ENCODE data around the gene AMPH.
A peak's percentile ranks its signal among the peaks of the same experiment; 100 is the strongest.
"Not testable (repeated sequence)": the region's sequence is repeated elsewhere in the genome, so short reads cannot be mapped to it uniquely, and the experiment has no call there.

The AMPH gene

DNA sequence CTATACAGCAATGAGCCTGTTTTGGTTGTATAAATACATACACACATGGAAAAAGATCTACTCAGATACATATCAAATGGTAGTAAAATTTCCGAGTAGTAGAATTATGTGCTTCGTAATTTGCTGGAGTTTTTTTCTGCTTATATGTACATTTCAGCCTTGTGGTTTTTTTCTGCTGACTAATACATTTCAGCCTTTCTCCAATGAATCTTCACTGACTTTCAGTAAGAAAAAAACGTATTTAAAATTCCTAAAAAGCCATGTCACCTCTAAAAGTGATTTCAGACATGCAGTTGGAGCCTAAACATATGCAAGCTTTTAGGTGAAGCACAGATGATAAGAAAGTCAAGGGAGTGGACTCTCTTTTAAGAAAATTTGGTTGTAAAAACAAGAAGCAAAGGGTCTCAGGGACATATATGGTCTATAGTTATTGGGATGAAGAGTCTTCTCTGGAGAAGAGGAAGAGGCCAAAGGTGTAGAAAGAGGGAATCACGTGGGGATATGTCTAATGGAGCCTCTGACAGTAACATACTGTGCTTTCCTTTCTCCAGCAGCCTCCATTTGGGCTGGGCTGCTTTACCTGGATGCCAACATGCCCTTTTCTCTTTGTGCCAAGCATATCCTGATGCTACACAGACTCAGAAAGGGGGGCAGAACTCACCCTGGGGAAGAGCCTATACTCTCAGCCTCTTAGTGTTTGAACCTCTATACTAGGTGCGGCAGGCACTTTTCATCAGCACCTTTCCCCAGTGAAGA lies 2.4 kb downstream of the AMPH start:
- peak; percentile 67 for DNase-seq (ENCODE audit: low spot score)

DNA sequence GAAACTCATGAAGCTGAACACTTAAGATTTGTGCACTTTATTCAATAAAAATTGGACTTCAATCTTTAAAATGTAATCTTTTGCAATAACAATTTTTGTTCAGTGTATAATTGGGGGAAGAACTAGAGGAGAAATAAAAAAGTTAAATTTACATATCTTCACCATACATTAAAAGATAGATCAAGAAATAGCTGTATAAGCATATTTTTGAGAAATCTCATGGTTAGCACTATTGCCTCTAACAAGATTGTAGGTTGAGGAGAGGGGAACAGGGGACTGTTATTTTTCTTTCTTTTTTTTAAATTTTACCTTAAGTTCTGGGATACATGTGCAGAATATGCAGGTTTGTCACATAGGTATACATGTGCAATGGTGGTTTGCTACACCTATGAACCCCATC lies 5.3 kb downstream of the AMPH start:
- DNase-seq (ENCODE audit: low spot score), result no peak

DNA sequence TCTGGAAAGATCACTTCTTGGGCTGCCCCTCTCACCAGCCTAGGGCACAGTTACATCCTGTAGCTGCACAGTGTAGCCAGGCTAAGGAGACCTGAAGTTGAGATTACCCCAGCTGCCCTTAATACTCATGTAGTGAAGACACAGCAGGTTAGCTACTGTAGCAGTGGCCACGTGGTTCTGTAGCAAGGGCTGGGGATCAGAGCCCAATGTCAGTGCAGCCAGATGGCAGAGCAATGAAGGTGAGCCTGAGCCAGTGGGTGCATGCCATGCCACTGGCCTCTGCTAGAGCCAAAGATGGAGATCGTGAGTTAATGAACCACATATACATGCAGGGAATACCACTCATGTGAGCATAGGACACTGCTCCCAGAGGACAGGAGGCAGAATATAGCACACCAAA lies 15.5 kb downstream of the AMPH start:
- peak; percentile 84 for DNase-seq (ENCODE audit: low spot score)

DNA sequence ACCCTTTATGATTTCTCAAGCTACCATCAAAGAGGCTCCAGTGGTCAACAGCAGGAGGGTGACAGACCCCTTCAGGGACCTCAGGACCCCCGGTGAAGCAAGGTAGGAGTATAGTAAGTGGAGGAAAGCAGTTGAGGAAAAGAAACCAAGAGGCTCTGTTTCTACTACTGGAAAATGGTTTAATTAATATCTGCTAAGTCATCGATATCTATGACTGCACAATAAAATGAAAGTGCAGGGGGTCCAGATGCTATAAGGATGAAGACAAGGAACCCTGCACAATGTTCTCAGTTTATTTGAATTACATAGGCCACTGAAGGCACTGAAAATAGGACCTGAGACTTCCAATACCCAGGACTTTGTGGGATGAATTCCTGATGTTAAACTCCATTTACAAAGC lies 23.7 kb downstream of the AMPH start:
- DNase-seq (ENCODE audit: low spot score), result no peak

DNA sequence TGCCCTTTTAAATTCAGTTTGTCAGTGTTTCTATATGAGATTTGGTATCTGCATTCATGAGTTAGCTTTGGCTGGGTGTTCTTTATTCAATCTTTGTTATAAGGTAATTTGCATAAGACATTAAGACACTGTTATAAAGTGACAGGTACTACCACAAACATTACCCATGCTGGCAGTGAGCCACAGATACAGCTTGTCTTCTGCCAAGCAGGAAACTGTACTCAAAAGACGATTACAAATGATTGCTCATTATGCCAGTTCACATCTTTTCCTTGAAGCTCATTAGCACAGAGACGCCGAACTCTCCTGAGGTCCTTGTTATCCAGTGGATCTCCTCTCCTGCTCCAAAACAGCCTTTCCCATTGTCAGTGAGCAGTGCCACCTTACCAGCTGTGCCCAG lies 30.4 kb downstream of the AMPH start:
- no peak for DNase-seq (ENCODE audit: low spot score)

DNA sequence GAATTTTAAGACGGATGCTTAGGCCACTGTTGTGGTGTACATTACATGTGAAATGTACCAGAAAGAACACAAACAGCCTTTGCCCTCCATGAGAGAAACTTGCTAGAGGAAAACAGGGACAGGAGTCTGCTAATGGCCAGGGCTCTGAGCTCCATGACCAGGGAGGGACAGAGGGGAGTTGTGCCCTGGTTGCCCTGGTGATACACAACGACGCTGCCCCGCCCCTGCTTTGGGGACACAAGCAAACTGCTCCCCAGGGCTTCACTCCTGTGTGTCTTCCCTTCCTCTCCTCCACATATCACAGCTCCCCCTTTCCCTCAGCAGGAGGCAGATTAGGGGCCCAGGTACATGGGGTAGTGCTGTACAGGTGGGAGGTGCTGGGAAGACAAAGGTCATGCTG lies 36.2 kb downstream of the AMPH start:
- DNase-seq (ENCODE audit: low spot score), result no peak

DNA sequence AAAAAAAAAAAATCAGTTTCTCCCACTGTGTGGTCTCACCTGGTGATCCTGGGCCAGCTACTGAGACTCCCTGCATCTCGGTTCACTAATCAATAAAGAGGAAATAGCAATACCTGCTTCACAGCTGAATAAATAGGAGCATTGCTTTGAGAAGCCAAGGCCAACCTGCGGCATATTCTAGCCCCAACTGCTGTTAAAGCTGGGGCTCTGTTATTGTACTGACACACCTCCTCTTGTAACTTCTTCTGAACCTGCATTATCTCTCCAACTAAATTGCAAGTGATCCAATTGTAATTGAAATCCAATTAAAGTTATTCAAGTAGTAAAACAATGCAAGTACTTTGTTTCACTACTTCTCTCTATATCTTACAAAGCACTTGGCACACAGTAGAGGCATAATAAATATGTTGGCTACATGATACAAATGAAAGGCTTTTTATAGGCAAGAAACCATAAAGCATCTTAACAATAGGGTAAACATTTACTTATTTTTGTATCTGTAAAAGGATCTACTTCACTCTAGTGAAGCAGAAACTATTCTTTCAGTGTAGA lies 38.4 kb downstream of the AMPH start:
- no peak for DNase-seq (ENCODE audit: low spot score)

DNA sequence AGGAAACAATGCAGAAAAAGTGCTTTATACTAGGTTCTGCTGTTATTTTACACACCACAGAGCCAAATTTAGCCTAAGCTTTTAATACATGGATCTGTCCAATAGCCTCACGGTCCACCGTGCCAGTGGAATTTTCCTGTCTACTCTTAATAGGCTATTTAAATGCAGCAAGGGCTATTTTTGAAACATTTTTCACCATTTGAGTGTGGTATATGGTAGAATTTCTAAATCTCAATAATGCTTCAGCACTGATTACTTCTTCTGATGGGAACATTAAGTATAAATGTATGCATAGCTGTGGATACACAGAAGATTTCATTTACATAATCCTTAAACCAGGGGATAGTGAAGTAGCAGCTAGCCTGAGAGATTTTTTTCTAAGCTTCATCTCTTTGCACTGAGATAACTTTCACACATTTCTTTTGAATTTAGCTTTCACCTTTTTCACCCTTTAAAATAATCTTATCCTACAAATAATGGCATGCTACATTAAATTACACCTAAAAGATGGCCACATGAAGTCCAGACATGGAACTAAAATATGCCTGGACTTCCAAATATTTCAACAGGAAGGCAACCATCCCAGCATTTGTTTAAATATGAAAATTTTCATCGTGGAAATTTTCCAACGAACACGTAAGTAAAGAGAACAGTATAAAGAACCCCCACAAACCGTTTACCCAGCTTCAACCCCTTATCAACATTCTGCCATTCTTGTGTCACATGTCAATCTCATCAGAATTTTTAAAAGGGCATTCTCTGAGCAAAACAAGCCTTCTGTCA lies 45.4 kb downstream of the AMPH start:
- DNase-seq (ENCODE audit: low spot score), result peak; percentile 48

DNA sequence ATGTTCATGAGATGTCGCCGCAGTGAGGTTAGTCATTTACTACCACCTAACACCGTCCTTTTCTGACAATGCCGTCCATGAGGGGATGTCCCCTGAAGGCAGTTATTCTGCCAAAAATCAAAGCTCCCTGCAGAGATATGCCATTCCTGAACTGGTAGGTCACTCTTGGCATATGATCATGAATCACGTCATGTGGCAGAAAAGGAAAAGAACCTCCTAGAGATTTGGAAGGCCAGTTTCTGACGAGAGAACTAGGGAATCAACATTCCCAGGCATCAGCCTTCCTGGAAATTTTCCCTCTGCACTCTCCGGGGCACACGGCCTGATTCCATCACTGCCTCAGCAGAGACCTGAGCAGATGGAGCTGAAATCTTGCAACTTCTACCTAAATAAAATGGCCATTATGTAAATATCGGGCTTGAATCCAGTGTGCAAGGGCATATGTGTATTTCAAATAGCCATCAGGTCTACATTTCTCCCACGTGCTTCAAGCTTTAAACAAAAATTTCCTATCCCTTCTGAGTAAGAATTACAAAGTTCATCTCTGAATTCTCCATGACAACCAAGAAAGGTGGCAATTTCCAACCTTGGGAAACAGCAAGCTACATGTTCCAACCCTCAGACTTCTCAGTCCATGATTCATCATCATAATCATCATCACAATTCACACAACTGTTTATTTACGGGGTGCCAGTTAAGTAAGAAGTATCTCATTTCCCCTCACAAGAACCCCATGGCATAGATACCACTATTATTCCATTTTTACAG lies 46.5 kb downstream of the AMPH start:
- DNase-seq (ENCODE audit: low spot score), result peak; percentile 87

DNA sequence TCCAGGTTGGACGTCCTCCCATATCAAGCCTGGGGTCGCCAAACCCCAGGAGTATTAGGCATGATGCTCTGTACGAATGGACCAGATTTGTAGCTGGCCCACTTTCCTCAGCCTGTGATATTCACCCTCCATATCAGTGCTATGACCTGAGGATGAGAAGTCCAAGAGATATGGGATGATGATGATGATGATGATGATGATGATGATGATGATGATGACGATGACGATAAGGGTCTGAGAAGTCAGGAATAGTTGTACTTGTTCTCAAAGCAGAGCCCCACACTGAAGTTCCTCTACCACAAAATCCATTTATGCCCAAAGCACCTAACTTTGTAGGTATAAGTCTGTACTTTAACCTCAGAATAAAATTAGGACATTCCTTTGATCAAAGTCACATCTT lies 50.7 kb downstream of the AMPH start:
- DNase-seq (ENCODE audit: low spot score), result no peak

DNA sequence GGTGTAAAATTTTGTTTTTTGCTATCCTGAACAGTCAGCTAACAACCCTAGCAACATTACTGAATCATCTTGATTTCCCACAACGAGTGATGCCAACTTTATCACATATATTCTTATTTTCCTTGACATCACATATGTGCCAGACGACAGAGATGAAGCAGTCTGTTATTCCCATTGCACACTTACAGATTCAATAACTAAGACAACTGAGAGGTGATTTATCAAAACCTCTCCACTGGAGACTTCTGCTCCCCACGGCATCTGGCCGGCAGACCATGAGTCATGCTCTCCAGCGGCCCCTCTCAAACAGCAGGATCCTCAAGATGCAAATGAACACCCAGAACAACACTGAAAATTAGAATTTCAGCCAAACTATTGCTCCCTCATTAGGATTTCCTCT lies 57.1 kb downstream of the AMPH start:
- no peak for DNase-seq (ENCODE audit: low spot score)

DNA sequence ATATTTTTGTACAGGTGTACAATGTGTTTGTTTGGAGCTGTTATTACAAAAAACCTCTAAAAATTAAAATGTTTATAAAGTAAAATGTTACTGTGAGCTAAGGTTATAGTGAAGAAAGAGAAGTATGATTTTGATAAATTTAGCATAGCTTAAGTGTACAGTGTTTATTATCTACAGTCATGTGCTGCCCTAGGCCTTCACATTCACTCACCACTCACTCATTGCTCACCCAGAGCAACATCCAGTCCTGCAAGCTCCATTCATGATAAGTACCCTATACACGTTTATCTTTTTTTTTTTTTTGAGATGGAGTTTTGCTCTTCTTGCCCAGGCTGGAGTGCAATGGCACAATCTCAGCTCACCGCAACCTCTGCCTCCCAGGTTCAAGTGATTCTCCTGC lies 59.6 kb downstream of the AMPH start:
- DNase-seq (ENCODE audit: low spot score), result not testable (repeated sequence)

DNA sequence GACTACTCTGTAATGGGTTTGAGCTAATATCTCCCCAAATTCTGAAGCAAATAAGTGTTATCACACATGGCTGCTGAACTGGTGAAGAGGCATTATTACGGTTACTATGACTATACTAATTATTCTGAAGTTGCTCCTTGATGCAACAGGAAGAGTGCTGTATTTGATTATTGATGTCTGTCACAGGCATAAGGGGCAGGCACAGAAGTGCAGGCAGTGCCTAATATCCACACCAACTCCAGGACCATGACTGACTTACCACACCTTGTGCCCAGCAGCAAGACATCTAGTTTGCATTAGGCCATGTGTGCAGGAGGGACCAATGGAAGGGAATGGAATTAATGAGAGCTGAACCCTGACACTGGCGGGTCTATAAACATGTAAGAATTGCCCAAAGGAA lies 62.7 kb downstream of the AMPH start:
- no peak for DNase-seq (ENCODE audit: low spot score)

DNA sequence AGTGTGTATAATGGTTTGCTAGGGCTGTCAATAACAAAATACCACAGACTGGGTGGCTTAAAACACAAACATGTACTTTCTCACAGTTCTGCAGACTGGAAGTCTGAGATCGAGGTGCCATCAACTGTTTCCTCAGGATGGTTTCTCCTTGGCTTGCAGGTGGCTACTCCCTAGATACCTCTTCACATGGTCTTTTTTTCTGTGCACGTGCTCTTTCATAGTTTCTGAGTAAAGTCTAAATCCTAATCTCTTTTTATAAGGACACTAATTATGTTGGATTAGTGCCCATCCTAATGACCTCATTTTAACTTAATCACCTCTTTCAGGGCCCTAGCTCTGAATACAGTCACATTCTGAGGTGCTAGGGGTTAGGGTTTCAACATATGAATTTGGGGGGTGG lies 65.9 kb downstream of the AMPH start:
- DNase-seq (ENCODE audit: low spot score), result no peak

DNA sequence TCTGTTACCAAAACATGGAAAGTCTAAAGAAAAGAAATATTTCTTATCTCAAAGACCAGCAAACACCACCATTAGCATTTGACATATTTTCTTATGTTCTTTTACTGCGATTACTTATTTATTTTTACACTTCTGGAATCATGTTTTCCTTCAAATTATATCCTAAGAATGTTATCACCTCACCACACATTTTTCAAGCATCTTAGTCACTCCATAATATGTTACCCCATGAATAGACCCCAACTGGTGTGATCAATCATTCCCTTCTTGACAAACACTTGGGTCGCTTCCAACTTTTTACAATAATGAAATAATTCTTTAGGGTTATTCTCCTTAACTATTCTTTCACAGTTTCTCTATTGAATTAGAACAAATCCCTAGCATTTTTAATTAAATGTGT lies 67.4 kb downstream of the AMPH start:
- no peak for DNase-seq (ENCODE audit: low spot score)

DNA sequence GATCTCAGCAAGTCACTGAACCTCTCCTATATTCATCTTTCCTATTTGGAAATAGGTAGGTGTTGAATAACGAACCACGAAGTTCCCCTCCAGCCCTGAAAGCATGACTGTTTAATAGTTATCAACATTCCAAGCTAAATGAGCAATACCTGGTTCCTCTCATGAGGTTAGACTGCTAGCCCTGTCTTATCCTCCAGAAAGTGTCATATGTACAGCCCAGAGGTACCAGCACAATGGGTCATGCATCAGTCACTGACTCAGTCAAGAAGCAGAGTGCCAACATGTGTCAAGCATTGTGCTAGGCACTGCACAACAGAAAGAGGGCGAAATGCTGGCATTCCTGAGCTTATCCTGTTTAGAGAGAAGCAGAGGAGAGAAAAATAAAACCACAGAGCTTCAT lies 70.0 kb downstream of the AMPH start:
- no peak for DNase-seq (ENCODE audit: low spot score)

DNA sequence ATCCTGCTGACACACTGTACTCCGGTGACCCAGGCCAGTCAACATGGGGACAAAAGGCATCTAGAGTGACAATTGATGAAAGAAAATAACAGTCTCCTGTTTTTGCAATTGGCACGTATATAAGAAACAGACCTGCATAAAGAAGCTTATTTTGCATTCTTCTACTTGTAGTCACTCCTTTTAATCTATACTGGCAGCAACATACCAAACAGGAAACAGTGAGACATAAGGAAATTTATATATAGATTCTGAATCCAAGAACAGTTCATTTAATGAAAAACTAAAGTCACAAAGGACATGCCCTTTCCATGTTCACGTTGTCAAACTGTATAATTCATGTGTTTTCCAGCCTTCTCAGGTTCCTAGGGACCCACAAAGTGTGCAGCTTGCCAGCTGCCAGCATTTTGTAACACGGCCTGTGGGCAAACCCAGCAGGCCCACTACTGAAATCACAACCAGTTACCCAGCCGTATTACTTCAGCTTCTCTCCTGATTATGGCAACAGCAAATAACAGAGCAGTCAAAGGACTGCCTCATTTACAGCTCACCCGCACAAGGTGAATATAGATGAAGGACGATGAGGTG lies 72.3 kb downstream of the AMPH start:
- peak; percentile 28 for DNase-seq (ENCODE audit: low spot score)

DNA sequence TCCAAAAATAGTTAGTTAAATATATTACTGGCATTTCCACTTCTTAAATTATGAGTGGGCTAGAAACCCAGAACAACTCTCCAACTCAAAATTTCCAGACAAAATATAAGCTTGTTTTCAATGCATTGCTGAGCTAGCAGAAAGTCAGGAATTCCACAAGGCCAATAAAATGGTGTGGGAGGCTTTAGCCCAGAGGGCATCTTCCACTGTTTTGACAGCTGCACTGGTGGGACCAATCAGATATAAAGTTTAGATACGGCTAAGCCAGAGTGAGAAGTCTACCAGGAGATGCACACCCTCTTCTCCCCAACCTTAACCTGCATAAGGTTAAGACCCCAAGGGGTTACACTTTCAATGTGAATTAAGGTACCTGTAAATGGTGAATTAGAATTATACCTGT lies 76.6 kb downstream of the AMPH start:
- no peak for DNase-seq (ENCODE audit: low spot score)

DNA sequence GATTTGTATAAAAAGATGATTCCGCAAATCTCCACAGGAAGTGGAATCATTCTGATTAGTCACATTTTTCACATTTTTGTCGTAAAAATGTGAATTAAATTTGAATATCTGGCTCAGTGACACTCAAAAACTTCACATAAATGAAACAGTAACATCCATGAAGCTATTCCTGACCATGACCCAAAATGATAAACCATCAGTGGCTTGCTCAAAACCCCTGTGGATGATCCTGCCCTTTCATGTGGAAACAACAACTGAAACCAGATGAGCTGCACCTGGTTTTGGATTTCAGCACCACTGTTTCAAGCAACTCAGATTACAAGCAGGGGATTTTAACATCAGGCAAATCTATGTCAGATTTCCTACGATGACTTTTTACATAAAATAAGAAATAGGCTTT lies 80.3 kb downstream of the AMPH start:
- DNase-seq (ENCODE audit: low spot score), result no peak

DNA sequence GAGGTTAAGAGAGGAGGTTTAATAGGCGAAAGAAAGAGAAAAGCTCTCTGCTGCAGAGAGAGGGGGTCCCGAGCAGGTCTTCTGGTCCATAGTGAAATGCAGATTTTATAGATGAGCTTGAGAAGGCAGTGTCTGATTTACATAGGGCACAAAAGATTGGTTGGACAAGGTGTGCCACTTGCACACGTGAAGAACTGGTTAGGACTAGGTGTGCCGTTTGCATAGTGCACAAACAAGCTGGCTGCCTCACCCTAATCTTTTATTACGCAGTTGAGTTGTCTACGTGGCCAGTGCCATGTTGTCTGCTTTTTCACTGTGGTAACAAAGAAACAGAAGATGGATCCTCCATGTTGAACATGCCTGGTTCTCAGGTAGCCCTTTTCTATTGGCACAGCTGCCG lies 82.6 kb downstream of the AMPH start:
- no peak for DNase-seq (ENCODE audit: low spot score)

DNA sequence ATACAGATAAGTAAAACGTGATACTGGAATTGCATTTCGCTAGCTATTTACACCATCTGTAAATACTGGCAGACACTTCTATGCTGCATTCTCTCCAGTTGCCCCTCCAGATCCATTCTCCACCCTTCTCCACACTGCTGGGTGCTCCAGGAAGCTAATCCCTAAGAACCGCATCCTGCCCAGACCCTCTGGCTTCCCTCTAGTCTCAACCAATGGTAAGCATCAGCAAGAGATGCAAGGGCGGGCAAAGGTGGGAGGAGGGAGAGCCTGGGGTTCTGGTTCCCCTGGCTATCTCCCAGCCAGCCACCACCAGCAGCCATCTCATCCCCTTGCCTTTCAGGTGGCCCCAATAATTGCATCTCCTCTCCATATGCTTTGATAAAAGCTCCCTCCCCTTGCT lies 84.4 kb downstream of the AMPH start:
- DNase-seq (ENCODE audit: low spot score), result no peak

DNA sequence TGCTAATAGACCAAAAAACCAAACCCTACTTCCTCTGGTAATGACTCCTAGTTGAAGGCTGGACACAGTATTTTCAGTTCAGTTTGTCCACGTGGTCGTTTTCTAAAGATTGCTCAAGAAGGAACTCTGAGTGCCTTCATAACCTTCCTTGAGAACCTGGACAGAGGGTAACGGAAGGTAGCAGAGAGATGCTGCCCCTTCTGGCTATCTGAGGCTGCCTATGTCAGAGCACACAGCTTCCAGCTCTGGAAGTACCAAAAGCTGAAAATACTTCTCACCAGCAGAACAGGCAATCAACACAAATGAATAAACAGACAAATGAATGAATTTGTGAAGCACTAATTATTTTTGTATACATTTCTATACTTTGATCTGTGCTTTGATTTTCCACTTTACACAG lies 85.2 kb downstream of the AMPH start:
- no peak for DNase-seq (ENCODE audit: low spot score)
